Esophagus squamous epithelium (tissue), 4 donors: ENCODE results near the gene PDHB.

Experiments
- POLR2A ChIP-seq, 4 donors: fragments of 450-650 bp; IDR thresholded peaks; one replicate each; pipeline ENCODE4 v1.6.1; 2017; ENCODE audit warnings: antibody characterized with exemption in 4 of 4, mild to moderate bottlenecking in 4 of 4, moderate library complexity in 3 of 4
- TF ChIP-seq, protein P1 (sequence below), 6 experiments: fragments of 450-650 bp in 4 of 6; fragments of 200-600 bp in 2 of 6; sonication (generic) in 2 of 6; IDR thresholded peaks; one replicate each; pipeline ENCODE4 v1.5.1; 2016 to 2019; ENCODE audit warnings: antibody characterized with exemption in 6 of 6, mild to moderate bottlenecking in 4 of 6, moderate library complexity in 4 of 6

DNA sequence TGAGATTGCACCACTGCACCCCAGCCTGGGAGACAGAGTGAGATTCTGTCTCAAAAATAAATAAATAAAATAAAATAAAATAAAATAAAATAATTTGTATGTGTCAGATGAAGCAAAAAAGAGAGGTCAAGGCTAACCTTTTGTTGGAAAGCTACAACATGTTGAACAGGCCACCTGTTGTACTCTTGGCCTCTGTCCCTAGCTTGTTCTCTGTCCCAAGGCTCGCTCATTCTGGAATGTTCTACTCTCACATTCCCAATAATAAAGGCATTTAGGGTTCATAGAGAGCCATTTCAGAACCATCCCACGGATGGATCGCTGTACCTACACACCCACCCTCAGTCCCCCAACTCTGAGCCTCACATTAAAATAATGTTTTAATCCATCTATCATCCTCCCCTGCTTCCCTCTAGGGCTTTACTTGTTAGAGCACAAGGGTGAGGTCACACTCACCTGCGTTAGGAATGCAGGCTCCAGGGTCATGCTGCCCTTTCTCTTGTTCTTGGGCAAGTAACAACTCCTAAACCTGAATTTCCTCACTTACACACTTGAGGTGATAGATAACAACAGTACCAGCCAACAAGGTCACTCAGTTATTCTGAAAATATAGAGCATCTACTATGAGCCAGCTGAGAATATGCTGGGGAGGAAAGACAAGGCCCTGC is 33.4 kb upstream of the PDHB start:
- TF ChIP-seq POLR2A (IDR thresholded peaks at IDR 0.05), result no peak
- TF ChIP-seq, protein P1, sequence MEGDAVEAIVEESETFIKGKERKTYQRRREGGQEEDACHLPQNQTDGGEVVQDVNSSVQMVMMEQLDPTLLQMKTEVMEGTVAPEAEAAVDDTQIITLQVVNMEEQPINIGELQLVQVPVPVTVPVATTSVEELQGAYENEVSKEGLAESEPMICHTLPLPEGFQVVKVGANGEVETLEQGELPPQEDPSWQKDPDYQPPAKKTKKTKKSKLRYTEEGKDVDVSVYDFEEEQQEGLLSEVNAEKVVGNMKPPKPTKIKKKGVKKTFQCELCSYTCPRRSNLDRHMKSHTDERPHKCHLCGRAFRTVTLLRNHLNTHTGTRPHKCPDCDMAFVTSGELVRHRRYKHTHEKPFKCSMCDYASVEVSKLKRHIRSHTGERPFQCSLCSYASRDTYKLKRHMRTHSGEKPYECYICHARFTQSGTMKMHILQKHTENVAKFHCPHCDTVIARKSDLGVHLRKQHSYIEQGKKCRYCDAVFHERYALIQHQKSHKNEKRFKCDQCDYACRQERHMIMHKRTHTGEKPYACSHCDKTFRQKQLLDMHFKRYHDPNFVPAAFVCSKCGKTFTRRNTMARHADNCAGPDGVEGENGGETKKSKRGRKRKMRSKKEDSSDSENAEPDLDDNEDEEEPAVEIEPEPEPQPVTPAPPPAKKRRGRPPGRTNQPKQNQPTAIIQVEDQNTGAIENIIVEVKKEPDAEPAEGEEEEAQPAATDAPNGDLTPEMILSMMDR (IDR thresholded peaks at IDR 0.05), result no peak
